C4-2B (cell line): Measurements from ENCODE around the gene BHLHA15.

ENCODE experiments used
- ZFX ChIP-seq: fragments of 450-650 bp; IDR thresholded peaks from 2 replicates; pipeline ENCODE4 v1.6.1; 2017
- TF ChIP-seq, protein P1 (sequence below): fragments of 450-650 bp; conservative IDR thresholded peaks from 2 replicates; pipeline ENCODE4 v1.5.1; 2017; ENCODE audit warnings: mild to moderate bottlenecking

DNA sequence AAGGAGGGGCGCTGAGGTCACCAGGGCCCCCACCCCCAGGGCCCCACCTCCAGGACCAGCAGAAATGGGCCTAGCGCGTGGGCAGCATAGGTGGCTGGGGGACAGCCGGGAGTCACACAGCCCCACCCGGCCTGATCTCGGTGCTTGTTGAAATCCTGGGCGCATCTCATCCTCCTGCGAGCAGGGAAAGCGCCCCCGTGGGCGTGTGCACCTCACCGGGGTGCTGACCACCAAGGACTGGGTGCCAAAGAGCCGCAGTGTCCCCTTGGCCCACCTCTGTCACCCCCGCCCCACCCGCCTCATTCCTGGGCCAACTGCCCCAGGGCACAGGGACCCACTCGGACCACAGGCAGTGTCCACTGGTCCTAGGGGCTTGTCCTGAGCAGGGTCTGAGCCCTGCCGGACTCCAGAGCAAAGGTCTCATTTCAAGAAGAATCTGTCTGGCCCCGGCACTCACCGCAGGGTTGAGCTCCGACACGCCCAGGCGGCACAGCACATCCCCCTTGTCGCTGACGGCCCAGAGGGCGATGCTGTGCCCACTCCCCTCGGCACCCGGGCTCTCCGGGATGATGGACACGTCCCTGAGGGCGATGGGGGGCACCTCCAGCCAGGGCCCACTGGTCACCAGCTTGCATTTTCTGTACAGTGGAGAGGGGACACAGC lies 11.4 kb downstream of the BHLHA15 start:
- TF ChIP-seq, protein P1, sequence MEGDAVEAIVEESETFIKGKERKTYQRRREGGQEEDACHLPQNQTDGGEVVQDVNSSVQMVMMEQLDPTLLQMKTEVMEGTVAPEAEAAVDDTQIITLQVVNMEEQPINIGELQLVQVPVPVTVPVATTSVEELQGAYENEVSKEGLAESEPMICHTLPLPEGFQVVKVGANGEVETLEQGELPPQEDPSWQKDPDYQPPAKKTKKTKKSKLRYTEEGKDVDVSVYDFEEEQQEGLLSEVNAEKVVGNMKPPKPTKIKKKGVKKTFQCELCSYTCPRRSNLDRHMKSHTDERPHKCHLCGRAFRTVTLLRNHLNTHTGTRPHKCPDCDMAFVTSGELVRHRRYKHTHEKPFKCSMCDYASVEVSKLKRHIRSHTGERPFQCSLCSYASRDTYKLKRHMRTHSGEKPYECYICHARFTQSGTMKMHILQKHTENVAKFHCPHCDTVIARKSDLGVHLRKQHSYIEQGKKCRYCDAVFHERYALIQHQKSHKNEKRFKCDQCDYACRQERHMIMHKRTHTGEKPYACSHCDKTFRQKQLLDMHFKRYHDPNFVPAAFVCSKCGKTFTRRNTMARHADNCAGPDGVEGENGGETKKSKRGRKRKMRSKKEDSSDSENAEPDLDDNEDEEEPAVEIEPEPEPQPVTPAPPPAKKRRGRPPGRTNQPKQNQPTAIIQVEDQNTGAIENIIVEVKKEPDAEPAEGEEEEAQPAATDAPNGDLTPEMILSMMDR = no peak
- TF ChIP-seq ZFX = no peak
